Measurements from ENCODE around the gene PDSS1. TPM values are rescaled to one million over a fixed set of nuclear protein-coding genes. Genes with fewer than 3 reads are reported as not detected.
"Not testable (repeated sequence)": the region's sequence is repeated elsewhere in the genome, so short reads cannot be mapped to it uniquely, and the experiment has no call there.

PDSS1 gene
- total and polyA plus RNA-seq, 2 of the 4 experiments (the other 2 are of a cell fraction) = 9.7 to 13.2 TPM

- Histone ChIP-seq H2BK120ac (ENCODE audit: low read depth, low read length) (no peak overlapping the region), H3K9me1 (ENCODE audit: insufficient read depth, low read length) (no peaks in the 10 kb centered on the region), H3K9ac (ENCODE audit: low read depth, low read length) (no peak overlapping the region), H3K27me3 (ENCODE audit: control insufficient read depth, insufficient read depth, low read length) (no peaks in the 10 kb centered on the region), H3K56ac (ENCODE audit: extremely low read depth, insufficient read depth, low read length) (no peak overlapping the region), H4K5ac (ENCODE audit: low read depth, low read length) (no peak overlapping the region), H2AK9ac (replicated peaks; ENCODE audit: low read depth, low read length, poor library complexity) (no peak overlapping the region), H3K4ac (ENCODE audit: low read depth, low read length) (no peak overlapping the region), H2AK5ac (ENCODE audit: low read depth, low read length) (no peak overlapping the region), H2BK5ac (ENCODE audit: low read depth, low read length, poor library complexity, severe bottlenecking) (no peak overlapping the region), H3K18ac (ENCODE audit: low read depth, low read length) (no peak overlapping the region), H3K4me2 (ENCODE audit: low read depth, low read length) (no peak overlapping the region), H2BK20ac (ENCODE audit: low read depth, low read length) (no peak overlapping the region), H3K27ac (ENCODE audit: insufficient read depth, low read length) (no peak overlapping the region), H3K36me3 (ENCODE audit: control insufficient read depth, insufficient read depth, low read length) (no peaks in the 10 kb centered on the region), H3K4me3 (ENCODE audit: insufficient read depth, low read depth, low read length) (no peak overlapping the region), H4K8ac (ENCODE audit: low read depth in 2 of 2, low read length in 2 of 2) (no peak overlapping the region), H2AFZ (replicated peaks; ENCODE audit: low read length, poor library complexity) (no peak overlapping the region), H3K14ac (replicated peaks; ENCODE audit: low read depth, low read length) (no peak overlapping the region), H3K23ac (ENCODE audit: low read depth, low read length) (no peak overlapping the region), H4K91ac (ENCODE audit: insufficient read depth, low read depth, low read length) (no peak overlapping the region), H2BK15ac (ENCODE audit: low read depth, low read length) (no peak overlapping the region), H3K9me3 (ENCODE audit: control insufficient read depth, insufficient read depth, low read length) (no peaks in the 10 kb centered on the region), H3K4me1 (ENCODE audit: control insufficient read depth, insufficient read depth, low read length) (no peaks in the 10 kb centered on the region), H4K20me1 (ENCODE audit: insufficient read depth, low read length) (no peaks in the 10 kb centered on the region), H3K79me1 (ENCODE audit: low read depth in 1 of 2, low read length in 2 of 2) (no peaks in the 10 kb centered on the region)
- ATAC-seq (ENCODE audit: low read depth) = no peak
- no peak for DNase-seq
- no peak for TF ChIP-seq SMC3 (IDR thresholded peaks at IDR 0.05; ENCODE audit: low read depth, low read length)
- no peak for TF ChIP-seq ELK1 (IDR thresholded peaks at IDR 0.05; ENCODE audit: borderline replicate concordance, low read depth, low read length)
- TF ChIP-seq USF2 (IDR thresholded peaks at IDR 0.05; ENCODE audit: low read depth, low read length) = no peak
- ChIA-PET CTCF (no interaction called here), POLR2A (ENCODE audit: unreplicated experiment) (no interaction called here)
- BruUV-seq (replicated peaks) = no TSS peak
- dilution Hi-C loops (cut with HindIII; ENCODE audit: low sequenced_read_pairs, unreplicated experiment) (no loop called here), intact Hi-C loops (cut with micrococcal nuclease) (no loop called here), in situ Hi-C loops (cut with MboI; ENCODE audit: low sequenced_read_pairs) (no loop called here)
- WGBS, 2 experiments (ENCODE audit: extremely low coverage in 2 of 2, insufficient read length in 1 of 2) = no CpG with 5 or more reads among the region's 1 CpG
Observed at GRCh38 chr10:26681076-26681475, 16.4 kb upstream of the PDSS1 start.

GRCh38 chr10:26681971-26682370 lies 15.5 kb upstream of the PDSS1 start:
- not testable (repeated sequence) for H3K9me1 ChIP-seq (ENCODE audit: insufficient read depth, low read length); H3K23ac ChIP-seq (ENCODE audit: low read depth, low read length)

More at GRCh38 chr10:26681971-26682370, 15.5 kb upstream of the PDSS1 start:
- H3K4ac ChIP-seq (ENCODE audit: low read depth, low read length); CTCF ChIA-PET; in situ Hi-C loops (cut with MboI; ENCODE audit: low sequenced_read_pairs); intact Hi-C loops (cut with micrococcal nuclease); H4K91ac ChIP-seq (ENCODE audit: insufficient read depth, low read depth, low read length); BruUV-seq (replicated peaks); H3K18ac ChIP-seq (ENCODE audit: low read depth, low read length); H4K8ac ChIP-seq (ENCODE audit: low read depth in 2 of 2, low read length in 2 of 2); H2BK120ac ChIP-seq (ENCODE audit: low read depth, low read length); H3K4me3 ChIP-seq (ENCODE audit: insufficient read depth, low read depth, low read length); H3K4me2 ChIP-seq (ENCODE audit: low read depth, low read length); H4K5ac ChIP-seq (ENCODE audit: low read depth, low read length); H4K20me1 ChIP-seq (ENCODE audit: insufficient read depth, low read length); H3K79me1 ChIP-seq (ENCODE audit: low read depth in 1 of 2, low read length in 2 of 2); H3K27ac ChIP-seq (ENCODE audit: insufficient read depth, low read length); H3K27me3 ChIP-seq (ENCODE audit: control insufficient read depth, insufficient read depth, low read length); H3K56ac ChIP-seq (ENCODE audit: extremely low read depth, insufficient read depth, low read length); H2BK5ac ChIP-seq (ENCODE audit: low read depth, low read length, poor library complexity, severe bottlenecking); H2BK20ac ChIP-seq (ENCODE audit: low read depth, low read length); H3K14ac ChIP-seq (replicated peaks; ENCODE audit: low read depth, low read length); H3K36me3 ChIP-seq (ENCODE audit: control insufficient read depth, insufficient read depth, low read length); H2AK5ac ChIP-seq (ENCODE audit: low read depth, low read length); H2AFZ ChIP-seq (replicated peaks; ENCODE audit: low read length, poor library complexity); H2BK15ac ChIP-seq (ENCODE audit: low read depth, low read length); H3K4me1 ChIP-seq (ENCODE audit: control insufficient read depth, insufficient read depth, low read length); dilution Hi-C loops (cut with HindIII; ENCODE audit: low sequenced_read_pairs, unreplicated experiment); H2AK9ac ChIP-seq (replicated peaks; ENCODE audit: low read depth, low read length, poor library complexity); POLR2A ChIA-PET (ENCODE audit: unreplicated experiment); H3K9me3 ChIP-seq (ENCODE audit: control insufficient read depth, insufficient read depth, low read length); H3K9ac ChIP-seq (ENCODE audit: low read depth, low read length): not testable (repeated sequence)
- DNase-seq (peak; percentile 67), ATAC-seq (ENCODE audit: low read depth) (peak; percentile 97)
- WGBS, 2 experiments (ENCODE audit: extremely low coverage in 2 of 2, insufficient read length in 1 of 2) = no CpG with 5 or more reads among the region's 3 CpGs
